Astrocyte (in vitro differentiated cells and primary cell): ENCODE results near the gene ABHD18.

Experiments
- EZH2 ChIP-seq: IDR thresholded peaks from 2 replicates; pipeline ENCODE4 v1.6.1; 2012; ENCODE audit warnings: mild to moderate bottlenecking, low read length, inconsistent platforms; ENCODE audit not compliant: insufficient read depth
- TF ChIP-seq, protein P1 (sequence below): IDR thresholded peaks from 2 replicates; pipeline ENCODE4 v1.5.1; 2011; ENCODE audit warnings: low read depth, mild to moderate bottlenecking, inconsistent platforms, low read length, moderate library complexity; ENCODE audit not compliant: insufficient read depth

DNA sequence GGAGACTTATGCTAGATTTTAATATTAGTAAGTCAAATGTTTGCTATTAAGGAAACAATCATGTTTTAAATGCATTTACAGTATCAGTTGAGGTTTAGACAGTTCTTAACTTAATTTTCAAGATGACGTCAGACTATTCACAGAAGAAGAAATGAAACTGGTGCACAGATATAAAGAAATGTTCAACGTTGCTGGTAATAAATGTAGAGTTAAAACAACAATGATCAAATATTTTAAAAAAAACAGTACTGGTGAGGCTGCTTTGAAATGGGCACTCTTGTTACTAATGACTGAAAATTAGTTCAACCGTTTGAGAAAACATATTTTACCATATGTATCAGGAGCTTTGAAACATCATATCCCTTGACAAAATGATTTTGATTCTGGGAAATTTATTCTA, 44.2 kb downstream of the ABHD18 start:
- no peak for TF ChIP-seq EZH2
- TF ChIP-seq, protein P1, sequence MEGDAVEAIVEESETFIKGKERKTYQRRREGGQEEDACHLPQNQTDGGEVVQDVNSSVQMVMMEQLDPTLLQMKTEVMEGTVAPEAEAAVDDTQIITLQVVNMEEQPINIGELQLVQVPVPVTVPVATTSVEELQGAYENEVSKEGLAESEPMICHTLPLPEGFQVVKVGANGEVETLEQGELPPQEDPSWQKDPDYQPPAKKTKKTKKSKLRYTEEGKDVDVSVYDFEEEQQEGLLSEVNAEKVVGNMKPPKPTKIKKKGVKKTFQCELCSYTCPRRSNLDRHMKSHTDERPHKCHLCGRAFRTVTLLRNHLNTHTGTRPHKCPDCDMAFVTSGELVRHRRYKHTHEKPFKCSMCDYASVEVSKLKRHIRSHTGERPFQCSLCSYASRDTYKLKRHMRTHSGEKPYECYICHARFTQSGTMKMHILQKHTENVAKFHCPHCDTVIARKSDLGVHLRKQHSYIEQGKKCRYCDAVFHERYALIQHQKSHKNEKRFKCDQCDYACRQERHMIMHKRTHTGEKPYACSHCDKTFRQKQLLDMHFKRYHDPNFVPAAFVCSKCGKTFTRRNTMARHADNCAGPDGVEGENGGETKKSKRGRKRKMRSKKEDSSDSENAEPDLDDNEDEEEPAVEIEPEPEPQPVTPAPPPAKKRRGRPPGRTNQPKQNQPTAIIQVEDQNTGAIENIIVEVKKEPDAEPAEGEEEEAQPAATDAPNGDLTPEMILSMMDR = no peak
